NCI-H2227 treated with DMSO at 0.1 percent for 48 hours (cell line): ENCODE data around the gene CAGE1.

ENCODE experiments used
- DNase-seq: peaks from one replicate; lab custom pipeline; 2025; lab: John Stamatoyannopoulos, UW

Gene CAGE1

GRCh38 chr6:7311917-7312615, 77.5 kb downstream of the CAGE1 start:
- DNase-seq: peak; percentile 18

GRCh38 chr6:7311176-7311575, 78.4 kb downstream of the CAGE1 start:
- no peak for DNase-seq

- DNase-seq: no peak
Measured at GRCh38 chr6:7309050-7309449, 80.5 kb downstream of the CAGE1 start.

GRCh38 chr6:7307533-7307932, 82.0 kb downstream of the CAGE1 start:
- DNase-seq: no peak

GRCh38 chr6:7304821-7305220, 84.7 kb downstream of the CAGE1 start:
- no peak for DNase-seq

- no peak for DNase-seq
Measured at GRCh38 chr6:7301702-7302101, 87.8 kb downstream of the CAGE1 start.

GRCh38 chr6:7300926-7301325, 88.6 kb downstream of the CAGE1 start:
- no peak for DNase-seq

- DNase-seq: no peak
Measured at GRCh38 chr6:7298113-7298512, 91.4 kb downstream of the CAGE1 start.

GRCh38 chr6:7296602-7297001, 92.9 kb downstream of the CAGE1 start:
- no peak for DNase-seq

GRCh38 chr6:7295916-7296315, 93.6 kb downstream of the CAGE1 start:
- DNase-seq: no peak

GRCh38 chr6:7292596-7293255, 96.8 kb downstream of the CAGE1 start:
- DNase-seq: no peak

GRCh38 chr6:7290079-7290478, 99.5 kb downstream of the CAGE1 start:
- no peak for DNase-seq

GRCh38 chr6:7285416-7285815, 104.1 kb downstream of the CAGE1 start:
- no peak for DNase-seq

- no peak for DNase-seq
Measured at GRCh38 chr6:7283676-7284075, 105.9 kb downstream of the CAGE1 start.

GRCh38 chr6:7282097-7282906, 107.2 kb downstream of the CAGE1 start:
- DNase-seq: no peak
